Measurements from ENCODE around the gene DOCK1.

- TF ChIP-seq CTCF (IDR thresholded peaks at IDR 0.05 in 4 of 5, conservative IDR thresholded peaks at IDR 0.05 in 1 of 5), result no peak
- TF ChIP-seq POLR2A (IDR thresholded peaks at IDR 0.05), result no peak
Observed at GRCh38 chr10:126908729-126909128, 3.5 kb downstream of the DOCK1 start.

All from gastrocnemius medialis (tissue), 4 donors.